ENCODE data around the gene EIF3D.

- TF ChIP-seq HDAC2 (CRISPR knock-in tag; IDR thresholded peaks at IDR 0.05) = no peak
- no peak for TF ChIP-seq ZFP91 (CRISPR knock-in tag; IDR thresholded peaks at IDR 0.05; ENCODE audit: borderline replicate concordance)
- no peak for TF ChIP-seq ZNF292 (CRISPR knock-in tag; IDR thresholded peaks at IDR 0.05; ENCODE audit: borderline replicate concordance, low read depth)
- TF ChIP-seq SP1 (IDR thresholded peaks at IDR 0.05) = no peak
- TF ChIP-seq SP1 (CRISPR knock-in tag; IDR thresholded peaks at IDR 0.05) = no peak
- no peak for TF ChIP-seq SMC3 (IDR thresholded peaks at IDR 0.05; ENCODE audit: low read length)
- TF ChIP-seq ZNF274 (CRISPR knock-in tag; IDR thresholded peaks at IDR 0.05) = no peak
- no peak for TF ChIP-seq POGK (CRISPR knock-in tag; conservative IDR thresholded peaks at IDR 0.05)
- TF ChIP-seq TAF1 (CRISPR knock-in tag; IDR thresholded peaks at IDR 0.05) = no peak
- no peak for TF ChIP-seq TCF7 (IDR thresholded peaks at IDR 0.05; ENCODE audit: low read depth)
- no peak for TF ChIP-seq ETS1 (CRISPR knock-in tag; IDR thresholded peaks at IDR 0.05)
- TF ChIP-seq CTCF (CRISPR knock-in tag; IDR thresholded peaks at IDR 0.05) = no peak
- no peak for TF ChIP-seq MLX (CRISPR knock-in tag; IDR thresholded peaks at IDR 0.05)
- TF ChIP-seq ZNF768 (CRISPR knock-in tag; IDR thresholded peaks at IDR 0.05) = no peak
- no peak for TF ChIP-seq MYPOP (CRISPR knock-in tag; IDR thresholded peaks at IDR 0.05)
Measured at GRCh38 chr22:36491155-36491554, 37.8 kb downstream of the EIF3D start.
